H1 (cell line): ENCODE results near the gene NOC2L.

Experiments used
- BRCA1 ChIP-seq: IDR thresholded peaks from 2 replicates; pipeline ENCODE4 v1.6.1; 2012; ENCODE audit warnings: low read depth, low read length, improper control_type of control experiment
- CEBPB ChIP-seq: IDR thresholded peaks from 2 replicates; pipeline ENCODE4 v1.6.1; 2012; ENCODE audit warnings: low read depth, low read length
- CHD1 ChIP-seq: IDR thresholded peaks from 2 replicates; pipeline ENCODE4 v1.6.1; 2012; ENCODE audit warnings: low read depth, low read length, improper control_type of control experiment
- CREB1 ChIP-seq: IDR thresholded peaks from 2 replicates; pipeline ENCODE4 v1.6.1; 2012; ENCODE audit warnings: inconsistent platforms
- EP300 ChIP-seq, 2 experiments: IDR thresholded peaks; 1 replicate in 1 of 2; 2 replicates in 1 of 2; pipeline ENCODE4 v1.6.1; 2011 to 2012; ENCODE audit warnings: low read depth in 2 of 2, low read length in 2 of 2, mild to moderate bottlenecking in 2 of 2, borderline replicate concordance in 1 of 2, inconsistent platforms in 1 of 2, moderate library complexity in 1 of 2
- GABPA ChIP-seq: IDR thresholded peaks from 2 replicates; pipeline ENCODE4 v1.6.1; 2011; ENCODE audit warnings: mild to moderate bottlenecking, low read length, moderate library complexity, borderline replicate concordance; ENCODE audit not compliant: insufficient read depth
- MAFK ChIP-seq: IDR thresholded peaks from 2 replicates; pipeline ENCODE4 v1.6.1; 2012; ENCODE audit warnings: low read depth, mild to moderate bottlenecking, improper control_type of control experiment, low read length
- POLR2A ChIP-seq, 2 experiments: IDR thresholded peaks; 1 replicate in 1 of 2; 2 replicates in 1 of 2; pipeline ENCODE4 v1.6.1; 2011; ENCODE audit warnings: low read depth in 2 of 2, low read length in 2 of 2, mild to moderate bottlenecking in 2 of 2; ENCODE audit errors: control extremely low read depth in 1 of 2
- POLR2AphosphoS5 ChIP-seq: IDR thresholded peaks from 2 replicates; pipeline ENCODE4 v1.6.1; 2011; ENCODE audit warnings: low read depth, low read length
- TBP ChIP-seq: IDR thresholded peaks from 2 replicates; pipeline ENCODE4 v1.6.1; 2011; ENCODE audit warnings: low read depth, low read length, improper control_type of control experiment
- TEAD4 ChIP-seq: IDR thresholded peaks from 2 replicates; pipeline ENCODE4 v1.6.1; 2012; ENCODE audit warnings: low read depth, low read length, inconsistent platforms, mixed read lengths
- TF ChIP-seq, protein P1 (sequence below): IDR thresholded peaks from 2 replicates; pipeline ENCODE4 v1.6.1; 2012; ENCODE audit warnings: inconsistent platforms
- TF ChIP-seq, protein P2 (sequence below), 3 experiments: IDR thresholded peaks; 1 replicate in 2 of 3; 2 replicates in 1 of 3; pipeline versions ENCODE4 v1.5.1 to v1.6.1; 2011; ENCODE audit warnings: low read length in 3 of 3, mild to moderate bottlenecking in 3 of 3, inconsistent platforms in 2 of 3, low read depth in 1 of 3, moderate library complexity in 1 of 3; ENCODE audit not compliant: insufficient read depth in 1 of 3; ENCODE audit errors: control extremely low read depth in 1 of 3
- TF ChIP-seq, protein P3 (sequence below): IDR thresholded peaks from 2 replicates; pipeline ENCODE4 v1.6.1; 2011; ENCODE audit warnings: low read depth, mild to moderate bottlenecking, low read length; ENCODE audit not compliant: insufficient read depth

DNA sequence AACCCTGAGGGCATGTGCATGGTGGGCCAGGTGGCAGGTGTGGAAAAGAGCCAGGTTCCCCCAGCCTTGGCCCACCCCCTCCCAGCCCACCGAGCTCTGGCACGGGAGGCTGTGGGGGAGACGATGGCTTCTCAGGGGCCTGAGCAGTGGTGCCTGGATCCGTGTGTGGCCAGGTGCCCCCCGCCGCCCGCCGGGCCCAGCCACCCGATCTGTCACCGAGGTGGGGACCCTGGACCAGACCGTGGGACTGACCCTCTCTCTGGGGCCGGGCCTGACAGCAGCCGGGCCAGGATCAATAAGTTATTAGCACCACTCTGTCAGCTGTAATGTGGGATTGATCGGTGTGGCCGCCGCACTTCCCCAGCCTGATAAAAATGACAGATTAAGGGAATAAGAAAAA is 21.5 kb downstream of the NOC2L start:
- TF ChIP-seq, protein P1, sequence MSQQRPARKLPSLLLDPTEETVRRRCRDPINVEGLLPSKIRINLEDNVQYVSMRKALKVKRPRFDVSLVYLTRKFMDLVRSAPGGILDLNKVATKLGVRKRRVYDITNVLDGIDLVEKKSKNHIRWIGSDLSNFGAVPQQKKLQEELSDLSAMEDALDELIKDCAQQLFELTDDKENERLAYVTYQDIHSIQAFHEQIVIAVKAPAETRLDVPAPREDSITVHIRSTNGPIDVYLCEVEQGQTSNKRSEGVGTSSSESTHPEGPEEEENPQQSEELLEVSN = no peak
- TF ChIP-seq, protein P2, sequence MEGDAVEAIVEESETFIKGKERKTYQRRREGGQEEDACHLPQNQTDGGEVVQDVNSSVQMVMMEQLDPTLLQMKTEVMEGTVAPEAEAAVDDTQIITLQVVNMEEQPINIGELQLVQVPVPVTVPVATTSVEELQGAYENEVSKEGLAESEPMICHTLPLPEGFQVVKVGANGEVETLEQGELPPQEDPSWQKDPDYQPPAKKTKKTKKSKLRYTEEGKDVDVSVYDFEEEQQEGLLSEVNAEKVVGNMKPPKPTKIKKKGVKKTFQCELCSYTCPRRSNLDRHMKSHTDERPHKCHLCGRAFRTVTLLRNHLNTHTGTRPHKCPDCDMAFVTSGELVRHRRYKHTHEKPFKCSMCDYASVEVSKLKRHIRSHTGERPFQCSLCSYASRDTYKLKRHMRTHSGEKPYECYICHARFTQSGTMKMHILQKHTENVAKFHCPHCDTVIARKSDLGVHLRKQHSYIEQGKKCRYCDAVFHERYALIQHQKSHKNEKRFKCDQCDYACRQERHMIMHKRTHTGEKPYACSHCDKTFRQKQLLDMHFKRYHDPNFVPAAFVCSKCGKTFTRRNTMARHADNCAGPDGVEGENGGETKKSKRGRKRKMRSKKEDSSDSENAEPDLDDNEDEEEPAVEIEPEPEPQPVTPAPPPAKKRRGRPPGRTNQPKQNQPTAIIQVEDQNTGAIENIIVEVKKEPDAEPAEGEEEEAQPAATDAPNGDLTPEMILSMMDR (IDR thresholded peaks at IDR 0.05; ENCODE audit: control extremely low read depth in 1 of 3, insufficient read depth in 1 of 3, low read depth in 1 of 3, low read length in 3 of 3) = no peak
- TF ChIP-seq CHD1 = no peak
- TF ChIP-seq POLR2A (IDR thresholded peaks at IDR 0.05; ENCODE audit: control extremely low read depth in 1 of 2, low read depth in 2 of 2, low read length in 2 of 2) = no peak
- TF ChIP-seq GABPA = no peak
- TF ChIP-seq CEBPB = no peak
- TF ChIP-seq TEAD4 = no peak
- TF ChIP-seq, protein P3, sequence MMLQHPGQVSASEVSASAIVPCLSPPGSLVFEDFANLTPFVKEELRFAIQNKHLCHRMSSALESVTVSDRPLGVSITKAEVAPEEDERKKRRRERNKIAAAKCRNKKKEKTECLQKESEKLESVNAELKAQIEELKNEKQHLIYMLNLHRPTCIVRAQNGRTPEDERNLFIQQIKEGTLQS = no peak
- no peak for TF ChIP-seq EP300 (IDR thresholded peaks at IDR 0.05; ENCODE audit: borderline replicate concordance in 1 of 2, low read depth in 2 of 2, low read length in 2 of 2)
- TF ChIP-seq CREB1 = no peak
- TF ChIP-seq TBP = no peak
- TF ChIP-seq BRCA1 = no peak
- no peak for TF ChIP-seq MAFK
- no peak for TF ChIP-seq POLR2AphosphoS5
